Upper lobe of left lung (tissue), 4 donors: ENCODE measurements around the gene GGT6.

Source experiments
- CTCF ChIP-seq, 6 experiments: fragments of 450-650 bp in 4 of 6; fragments of 200-600 bp in 2 of 6; sonication (generic) in 2 of 6; IDR thresholded peaks; one replicate each; pipeline ENCODE4 v1.5.1; 2016 to 2019; ENCODE audit warnings: antibody characterized with exemption in 6 of 6
- EP300 ChIP-seq, 4 donors: sonication (generic); formaldehyde crosslinking; IDR thresholded peaks; one replicate each; pipeline ENCODE4 v1.5.1; 2017; ENCODE audit warnings: antibody characterized with exemption in 4 of 4, control low read depth in 2 of 4
- POLR2A ChIP-seq, 4 donors: fragments of 450-650 bp; IDR thresholded peaks; one replicate each; pipeline ENCODE4 v1.5.1; 2016 to 2017; ENCODE audit warnings: antibody characterized with exemption in 4 of 4, mild to moderate bottlenecking in 2 of 4
- POLR2AphosphoS5 ChIP-seq, 2 donors: sonication (generic); formaldehyde crosslinking; IDR thresholded peaks; one replicate each; pipeline ENCODE4 v1.5.1; 2017; ENCODE audit warnings: antibody characterized with exemption in 2 of 2

- TF ChIP-seq POLR2AphosphoS5 (IDR thresholded peaks at IDR 0.05) (no peak), CTCF (IDR thresholded peaks at IDR 0.05) (no peak), POLR2A (IDR thresholded peaks at IDR 0.05) (no peak), EP300 (IDR thresholded peaks at IDR 0.05) (no peak)
Observed at GRCh38 chr17:4587195-4587594, 26.8 kb upstream of the GGT6 start.
